ENCODE measurements around the gene RIC3.

The RIC3 gene

GRCh38 chr11:8202516-8203413, 33.9 kb upstream of the RIC3 start:
- DNase-seq (ENCODE audit: low spot score) = no peak
- in situ Hi-C loops (cut with MboI; ENCODE audit: low pct_unique_long_range_greater_than_20kb, low sequenced_read_pairs, unreplicated experiment) = no loop called here
- TF ChIP-seq, protein P1, sequence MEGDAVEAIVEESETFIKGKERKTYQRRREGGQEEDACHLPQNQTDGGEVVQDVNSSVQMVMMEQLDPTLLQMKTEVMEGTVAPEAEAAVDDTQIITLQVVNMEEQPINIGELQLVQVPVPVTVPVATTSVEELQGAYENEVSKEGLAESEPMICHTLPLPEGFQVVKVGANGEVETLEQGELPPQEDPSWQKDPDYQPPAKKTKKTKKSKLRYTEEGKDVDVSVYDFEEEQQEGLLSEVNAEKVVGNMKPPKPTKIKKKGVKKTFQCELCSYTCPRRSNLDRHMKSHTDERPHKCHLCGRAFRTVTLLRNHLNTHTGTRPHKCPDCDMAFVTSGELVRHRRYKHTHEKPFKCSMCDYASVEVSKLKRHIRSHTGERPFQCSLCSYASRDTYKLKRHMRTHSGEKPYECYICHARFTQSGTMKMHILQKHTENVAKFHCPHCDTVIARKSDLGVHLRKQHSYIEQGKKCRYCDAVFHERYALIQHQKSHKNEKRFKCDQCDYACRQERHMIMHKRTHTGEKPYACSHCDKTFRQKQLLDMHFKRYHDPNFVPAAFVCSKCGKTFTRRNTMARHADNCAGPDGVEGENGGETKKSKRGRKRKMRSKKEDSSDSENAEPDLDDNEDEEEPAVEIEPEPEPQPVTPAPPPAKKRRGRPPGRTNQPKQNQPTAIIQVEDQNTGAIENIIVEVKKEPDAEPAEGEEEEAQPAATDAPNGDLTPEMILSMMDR (IDR thresholded peaks at IDR 0.05; ENCODE audit: extremely low read depth, insufficient read depth, missing control alignments) = no peak

DNA sequence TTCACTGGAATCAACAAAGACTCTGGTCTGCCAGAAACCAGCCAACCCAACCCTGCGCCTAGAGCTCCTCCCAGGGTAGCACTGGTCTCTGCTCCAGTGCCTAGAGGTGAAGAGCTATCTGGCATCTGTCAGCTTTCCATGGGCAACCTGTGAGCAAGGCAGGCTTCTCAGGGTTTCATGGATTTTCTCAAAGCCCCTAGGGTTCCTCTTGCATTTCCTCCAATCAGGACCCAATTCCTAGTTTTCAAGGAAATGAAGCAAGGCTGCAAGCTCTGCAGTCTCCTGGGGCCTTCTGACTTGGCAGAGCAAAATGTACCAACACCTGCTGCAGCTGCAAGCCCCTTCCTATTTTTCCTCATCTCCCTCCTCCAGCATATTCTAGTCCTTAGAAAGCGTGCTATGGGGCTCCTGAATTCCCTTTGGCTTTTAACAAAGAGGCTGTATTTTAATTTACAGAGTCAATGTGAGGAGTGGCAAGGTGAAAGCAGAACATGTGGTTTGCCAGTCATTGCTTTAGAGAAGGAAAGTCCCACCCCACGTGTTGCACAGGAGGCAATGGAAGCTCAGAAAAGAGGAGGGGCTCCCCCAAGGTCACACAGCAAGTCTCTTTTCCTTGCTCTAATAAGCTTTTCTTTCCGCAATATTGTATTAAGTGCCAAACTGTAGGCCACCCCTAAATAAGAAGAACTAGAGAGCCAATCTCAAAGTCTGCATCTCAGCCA, 33.0 kb upstream of the RIC3 start:
- in situ Hi-C loops (cut with MboI; ENCODE audit: low pct_unique_long_range_greater_than_20kb, low sequenced_read_pairs, unreplicated experiment) = no loop called here
- DNase-seq (ENCODE audit: low spot score) = peak; percentile 72
- TF ChIP-seq, protein P1 (IDR thresholded peaks at IDR 0.05; ENCODE audit: extremely low read depth, insufficient read depth, missing control alignments) = no peak

GRCh38 chr11:8199676-8200075, 30.9 kb upstream of the RIC3 start:
- no peak for DNase-seq (ENCODE audit: low spot score)
- in situ Hi-C loops (cut with MboI; ENCODE audit: low pct_unique_long_range_greater_than_20kb, low sequenced_read_pairs, unreplicated experiment) = no loop called here
- TF ChIP-seq, protein P1 (IDR thresholded peaks at IDR 0.05; ENCODE audit: extremely low read depth, insufficient read depth, missing control alignments) = no peak

DNA sequence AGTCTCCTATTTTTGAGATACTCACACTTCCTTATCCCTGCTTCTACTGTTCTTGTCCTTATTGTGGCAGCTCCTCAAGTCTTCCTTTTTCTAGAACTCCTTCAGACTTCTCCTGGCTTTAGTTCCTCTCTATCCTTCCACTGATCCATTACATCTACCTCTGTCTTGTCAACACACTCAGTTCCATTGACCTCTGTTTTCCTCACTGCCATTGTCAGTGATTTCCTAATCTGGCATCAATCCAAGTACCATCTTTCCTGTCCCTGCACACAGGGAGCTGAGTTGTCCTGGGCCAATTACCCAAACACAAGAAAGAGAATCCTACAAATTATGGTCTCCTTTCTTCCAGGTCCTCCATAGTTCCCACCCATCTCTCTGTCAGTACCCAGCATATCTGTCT, 27.9 kb upstream of the RIC3 start:
- in situ Hi-C loops (cut with MboI; ENCODE audit: low pct_unique_long_range_greater_than_20kb, low sequenced_read_pairs, unreplicated experiment) = no loop called here
- TF ChIP-seq, protein P1 (IDR thresholded peaks at IDR 0.05; ENCODE audit: extremely low read depth, insufficient read depth, missing control alignments) = no peak
- DNase-seq (ENCODE audit: low spot score) = no peak

GRCh38 chr11:8194956-8195355, 26.1 kb upstream of the RIC3 start:
- no peak for DNase-seq (ENCODE audit: low spot score)
- in situ Hi-C loops (cut with MboI; ENCODE audit: low pct_unique_long_range_greater_than_20kb, low sequenced_read_pairs, unreplicated experiment) = no loop called here
- TF ChIP-seq, protein P1 (IDR thresholded peaks at IDR 0.05; ENCODE audit: extremely low read depth, insufficient read depth, missing control alignments) = no peak

- in situ Hi-C loops (cut with MboI; ENCODE audit: low pct_unique_long_range_greater_than_20kb, low sequenced_read_pairs, unreplicated experiment) = no loop called here
- TF ChIP-seq, protein P1 (IDR thresholded peaks at IDR 0.05; ENCODE audit: extremely low read depth, insufficient read depth, missing control alignments) = no peak
- DNase-seq (ENCODE audit: low spot score) = no peak
Measured at GRCh38 chr11:8192896-8193209, 24.0 kb upstream of the RIC3 start.

Data from GM13977 (cell line).